Parathyroid adenoma (tissue), 2 donors: ENCODE measurements around the gene TOX3.

Experiments
- H2AFZ ChIP-seq: fragments of 300-600 bp; sonication (generic); one replicate; pipeline ENCODE4 v1.7.0; 2017; ENCODE audit warnings: antibody characterized with exemption, mild to moderate bottlenecking
- H3K27ac ChIP-seq: fragments of 300-600 bp; sonication (generic); one replicate; pipeline ENCODE4 v1.7.0; 2017
- H3K27me3 ChIP-seq: fragments of 300-600 bp; sonication (generic); one replicate; pipeline ENCODE4 v1.7.0; 2017; ENCODE audit warnings: low read length; ENCODE audit not compliant: control insufficient read depth, insufficient read depth
- H3K36me3 ChIP-seq: fragments of 300-600 bp; sonication (generic); one replicate; pipeline ENCODE4 v1.7.0; 2017; ENCODE audit warnings: low read length; ENCODE audit not compliant: control insufficient read depth, insufficient read depth
- H3K4me1 ChIP-seq: fragments of 300-600 bp; sonication (generic); one replicate; pipeline ENCODE4 v1.7.0; 2017; ENCODE audit warnings: control low read depth
- H3K4me2 ChIP-seq: fragments of 300-600 bp; sonication (generic); one replicate; pipeline ENCODE4 v1.7.0; 2017; ENCODE audit warnings: low read length
- H3K4me3 ChIP-seq: fragments of 300-600 bp; sonication (generic); one replicate; pipeline ENCODE4 v1.7.0; 2017; ENCODE audit warnings: low read depth, low read length
- H3K79me2 ChIP-seq: fragments of 300-600 bp; sonication (generic); one replicate; pipeline ENCODE4 v1.7.0; 2017; ENCODE audit warnings: control low read depth
- H3K9ac ChIP-seq: fragments of 300-600 bp; sonication (generic); one replicate; pipeline ENCODE4 v1.7.0; 2017; ENCODE audit warnings: mild to moderate bottlenecking
- H3K9me3 ChIP-seq: fragments of 300-600 bp; sonication (generic); one replicate; pipeline ENCODE4 v1.7.0; 2017; ENCODE audit warnings: low read length; ENCODE audit not compliant: control insufficient read depth
- TF ChIP-seq, protein P1 (sequence below): fragments of 300-600 bp; sonication (generic); IDR thresholded peaks from one replicate; pipeline ENCODE4 v1.7.0; 2017; ENCODE audit warnings: antibody characterized with exemption, mild to moderate bottlenecking
- donor health status: primary hyperparathyroidism.

The TOX3 gene

DNA sequence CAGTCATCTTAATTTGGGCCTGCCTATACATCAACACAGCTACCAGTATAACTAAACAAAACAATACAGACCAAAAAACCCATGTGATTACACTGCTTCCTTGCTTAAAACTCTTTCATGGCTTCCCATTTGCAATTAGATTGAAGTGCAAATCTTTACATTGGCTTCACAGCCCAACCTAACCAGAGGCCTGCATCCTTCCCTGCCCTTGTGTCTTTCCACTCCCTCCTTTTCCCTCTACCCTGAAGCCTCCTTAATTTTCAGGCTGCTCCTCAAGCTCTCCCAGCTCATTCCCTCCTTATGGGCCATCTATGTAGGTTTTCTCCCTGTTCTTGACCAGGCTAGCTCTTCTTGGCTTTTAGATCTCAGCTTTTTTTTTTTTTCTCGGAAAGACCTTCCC is 147.8 kb downstream of the TOX3 start:
- no peak overlapping the region for H3K4me2 ChIP-seq
- no peak overlapping the region for H3K27ac ChIP-seq
- no peaks in the 10 kb centered on the region for H3K27me3 ChIP-seq
- no peaks in the 10 kb centered on the region for H3K4me1 ChIP-seq
- no peaks in the 10 kb centered on the region for H3K79me2 ChIP-seq
- no peak overlapping the region for H2AFZ ChIP-seq
- no peaks in the 10 kb centered on the region for H3K36me3 ChIP-seq
- no peaks in the 10 kb centered on the region for H3K9me3 ChIP-seq
- H3K9ac ChIP-seq, result no peak overlapping the region
- no peak overlapping the region for H3K4me3 ChIP-seq
- TF ChIP-seq, protein P1, sequence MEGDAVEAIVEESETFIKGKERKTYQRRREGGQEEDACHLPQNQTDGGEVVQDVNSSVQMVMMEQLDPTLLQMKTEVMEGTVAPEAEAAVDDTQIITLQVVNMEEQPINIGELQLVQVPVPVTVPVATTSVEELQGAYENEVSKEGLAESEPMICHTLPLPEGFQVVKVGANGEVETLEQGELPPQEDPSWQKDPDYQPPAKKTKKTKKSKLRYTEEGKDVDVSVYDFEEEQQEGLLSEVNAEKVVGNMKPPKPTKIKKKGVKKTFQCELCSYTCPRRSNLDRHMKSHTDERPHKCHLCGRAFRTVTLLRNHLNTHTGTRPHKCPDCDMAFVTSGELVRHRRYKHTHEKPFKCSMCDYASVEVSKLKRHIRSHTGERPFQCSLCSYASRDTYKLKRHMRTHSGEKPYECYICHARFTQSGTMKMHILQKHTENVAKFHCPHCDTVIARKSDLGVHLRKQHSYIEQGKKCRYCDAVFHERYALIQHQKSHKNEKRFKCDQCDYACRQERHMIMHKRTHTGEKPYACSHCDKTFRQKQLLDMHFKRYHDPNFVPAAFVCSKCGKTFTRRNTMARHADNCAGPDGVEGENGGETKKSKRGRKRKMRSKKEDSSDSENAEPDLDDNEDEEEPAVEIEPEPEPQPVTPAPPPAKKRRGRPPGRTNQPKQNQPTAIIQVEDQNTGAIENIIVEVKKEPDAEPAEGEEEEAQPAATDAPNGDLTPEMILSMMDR, result no peak

DNA sequence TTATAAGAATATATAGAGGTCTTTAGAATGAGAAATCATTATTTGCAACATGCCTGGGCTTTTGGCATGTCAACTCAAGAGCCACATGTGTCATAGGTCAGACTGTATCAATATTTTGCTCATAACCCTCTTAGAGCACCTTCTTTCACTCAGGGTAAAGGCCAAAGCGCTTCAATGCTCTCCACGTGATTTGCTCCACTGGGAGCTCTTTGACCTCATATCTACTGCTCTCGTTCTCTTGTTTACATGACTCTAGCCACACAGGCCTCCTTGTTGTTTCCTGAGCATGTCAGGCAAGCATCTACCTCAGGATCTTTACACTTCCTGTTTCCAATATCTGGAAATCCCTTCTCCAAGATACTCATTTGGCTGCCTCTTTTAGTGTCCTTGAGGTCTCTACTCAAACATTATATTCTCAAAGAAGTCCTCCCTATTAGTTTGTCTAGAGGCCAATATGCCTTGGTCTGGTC is 148.4 kb downstream of the TOX3 start:
- H3K9ac ChIP-seq, result no peak overlapping the region
- H3K36me3 ChIP-seq, result no peaks in the 10 kb centered on the region
- no peak overlapping the region for H2AFZ ChIP-seq
- no peaks in the 10 kb centered on the region for H3K27me3 ChIP-seq
- no peak overlapping the region for H3K4me3 ChIP-seq
- no peak overlapping the region for H3K4me2 ChIP-seq
- H3K79me2 ChIP-seq, result no peaks in the 10 kb centered on the region
- TF ChIP-seq, protein P1, result no peak
- H3K9me3 ChIP-seq, result no peaks in the 10 kb centered on the region
- no peak overlapping the region for H3K27ac ChIP-seq
- no peaks in the 10 kb centered on the region for H3K4me1 ChIP-seq

DNA sequence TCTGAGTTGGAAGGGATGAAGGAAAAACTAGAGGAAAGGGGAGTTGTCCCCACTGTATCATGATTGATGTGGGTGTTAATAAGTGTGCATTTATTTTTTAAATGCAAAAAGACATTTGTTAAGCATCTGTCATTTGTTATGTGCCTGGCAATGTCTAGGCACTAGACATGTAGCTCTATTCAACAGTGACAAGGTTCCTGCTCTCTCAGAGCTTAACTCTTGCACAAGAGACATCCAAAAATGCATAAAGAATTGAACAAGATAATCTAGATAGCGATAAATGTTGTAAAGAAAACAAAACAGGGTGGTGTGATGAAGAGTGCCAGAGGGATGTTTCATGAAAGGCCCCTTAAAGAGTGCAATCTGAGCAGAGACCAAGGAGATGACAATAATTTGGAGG is 148.9 kb downstream of the TOX3 start:
- no peak overlapping the region for H2AFZ ChIP-seq
- H3K4me2 ChIP-seq, result no peak overlapping the region
- no peak overlapping the region for H3K4me3 ChIP-seq
- H3K36me3 ChIP-seq, result no peaks in the 10 kb centered on the region
- H3K79me2 ChIP-seq, result no peaks in the 10 kb centered on the region
- H3K9ac ChIP-seq, result no peak overlapping the region
- no peaks in the 10 kb centered on the region for H3K27me3 ChIP-seq
- TF ChIP-seq, protein P1, result no peak
- H3K27ac ChIP-seq, result no peak overlapping the region
- no peaks in the 10 kb centered on the region for H3K4me1 ChIP-seq
- H3K9me3 ChIP-seq, result no peaks in the 10 kb centered on the region

DNA sequence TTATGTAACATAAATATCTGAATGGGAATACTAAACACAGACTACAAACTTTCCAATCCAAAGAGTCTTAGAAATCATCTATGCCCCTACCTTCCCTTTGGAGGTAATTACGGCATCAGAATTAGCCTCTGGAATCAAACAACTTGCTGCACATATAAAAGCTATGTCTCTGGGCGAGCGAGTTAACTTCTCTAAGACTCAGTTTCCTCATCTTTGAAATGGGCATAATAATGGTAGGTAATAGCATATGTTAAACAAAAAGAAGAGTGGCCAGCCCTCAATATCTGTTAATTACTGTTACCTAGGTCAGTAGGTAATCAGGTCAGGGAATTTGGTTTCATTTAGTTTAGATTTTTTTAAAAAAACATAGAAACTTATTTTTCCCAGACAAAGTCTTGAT is 153.5 kb downstream of the TOX3 start:
- TF ChIP-seq, protein P1, result no peak
- no peak overlapping the region for H2AFZ ChIP-seq

DNA sequence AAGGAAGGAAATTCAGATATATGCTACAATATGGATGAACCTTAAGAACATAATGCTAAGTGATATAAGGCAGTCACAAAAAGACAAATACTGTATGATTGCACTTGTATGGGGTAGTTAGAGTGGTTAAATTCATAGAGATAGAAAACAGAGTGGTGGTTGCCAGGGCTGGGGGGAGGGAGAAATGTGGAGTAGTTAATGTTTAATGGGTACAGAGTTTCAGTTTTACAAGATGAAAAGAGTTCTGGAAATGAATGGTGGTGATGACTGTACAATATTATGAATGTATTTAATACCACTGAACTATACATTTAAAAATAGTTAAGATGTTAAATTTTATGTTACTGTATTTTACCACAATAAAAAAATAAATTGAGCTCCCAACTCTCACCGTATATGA is 157.9 kb downstream of the TOX3 start:
- Histone ChIP-seq H3K27me3 (no peaks in the 10 kb centered on the region), H3K9me3 (no peaks in the 10 kb centered on the region), H3K4me3 (no peak overlapping the region), H2AFZ (no peak overlapping the region), H3K9ac (no peak overlapping the region), H3K4me2 (no peak overlapping the region), H3K79me2 (no peaks in the 10 kb centered on the region), H3K27ac (no peak overlapping the region), H3K36me3 (no peaks in the 10 kb centered on the region), H3K4me1 (no peaks in the 10 kb centered on the region)
- TF ChIP-seq, protein P1, result no peak

More for the DNA sequence above, 153.5 kb downstream of the TOX3 start:
- H3K4me1 ChIP-seq, result no peaks in the 10 kb centered on the region
- H3K4me2 ChIP-seq, result no peak overlapping the region
- H3K27ac ChIP-seq, result no peak overlapping the region
- H3K9me3 ChIP-seq, result no peaks in the 10 kb centered on the region
- no peaks in the 10 kb centered on the region for H3K36me3 ChIP-seq
- H3K4me3 ChIP-seq, result no peak overlapping the region
- no peaks in the 10 kb centered on the region for H3K27me3 ChIP-seq
- H3K79me2 ChIP-seq, result no peaks in the 10 kb centered on the region
- no peak overlapping the region for H3K9ac ChIP-seq
